PC-9 (cell line): Measurements from ENCODE around the gene LRRC14B. TPM values are rescaled to one million over a fixed set of nuclear protein-coding genes. Genes with fewer than 3 reads are reported as not detected.

ENCODE experiments used
- BruUV-seq: library from RNA; stranded (reverse); fragments of 400-500 nt; replicated peaks from 2 replicates; lab custom pipeline; 2021; lab: Mats Ljungman, UMichigan
- CTCF ChIA-PET: fragments of 300-600 bp; sonication (Branson Sonifier 250); formaldehyde crosslinking; loops from one replicate; lab custom pipeline; 2022; ENCODE audit warnings: antibody characterized with exemption; lab: Charles Lee
- POLR2A ChIA-PET: fragments of 300-600 bp; sonication (Branson Sonifier 250); formaldehyde crosslinking; loops from one replicate; lab custom pipeline; 2022; ENCODE audit warnings: antibody characterized with exemption; ENCODE audit not compliant: unreplicated experiment; lab: Charles Lee
- DNase-seq, 2 experiments: peaks; one replicate each; pipeline versions ENCODE4 v3.0.0 to v3.0.0-alpha.2; 2015 to 2022; ENCODE audit warnings: mixed read lengths in 1 of 2
- H2AFZ ChIP-seq: fragments of 200-600 bp; sonication (generic); 2 replicates; pipeline ENCODE4 v1.8.1; 2017; ENCODE audit warnings: antibody characterized with exemption
- H3F3A ChIP-seq: fragments of 200-600 bp; sonication (generic); 2 replicates; pipeline ENCODE4 v1.8.1; 2017; ENCODE audit warnings: antibody characterized with exemption, mild to moderate bottlenecking, low read depth; ENCODE audit not compliant: insufficient read depth
- H3K27ac ChIP-seq: fragments of 200-600 bp; sonication (generic); 2 replicates; pipeline ENCODE4 v1.6.1; 2016; ENCODE audit warnings: mixed run types
- H3K27me3 ChIP-seq: fragments of 200-600 bp; sonication (generic); 2 replicates; pipeline ENCODE4 v1.6.1; 2016; ENCODE audit warnings: low read depth, mixed run types; ENCODE audit not compliant: insufficient read depth
- H3K36me3 ChIP-seq: fragments of 200-600 bp; sonication (generic); 2 replicates; pipeline ENCODE4 v1.6.1; 2016; ENCODE audit warnings: low read depth, mixed run types
- H3K4me1 ChIP-seq: fragments of 200-600 bp; sonication (generic); replicated peaks from 2 replicates; pipeline ENCODE4 v1.6.1; 2016; ENCODE audit warnings: mixed run types; ENCODE audit not compliant: insufficient read depth
- H3K4me2 ChIP-seq: fragments of 200-600 bp; sonication (generic); 2 replicates; pipeline ENCODE4 v1.6.1; 2017; ENCODE audit warnings: mixed run types
- H3K4me3 ChIP-seq: fragments of 200-600 bp; sonication (generic); 2 replicates; pipeline ENCODE4 v1.6.1; 2016; ENCODE audit warnings: mixed run types
- H3K79me2 ChIP-seq: fragments of 200-600 bp; sonication (generic); 2 replicates; pipeline ENCODE4 v1.6.1; 2017; ENCODE audit warnings: low read depth, mixed run types
- H3K9me2 ChIP-seq: fragments of 200-600 bp; sonication (generic); 2 replicates; pipeline ENCODE4 v1.8.1; 2017; ENCODE audit warnings: mild to moderate bottlenecking; ENCODE audit not compliant: insufficient read depth
- H3K9me3 ChIP-seq: fragments of 200-600 bp; sonication (generic); 2 replicates; pipeline ENCODE4 v1.8.1; 2016; ENCODE audit warnings: low read depth; ENCODE audit not compliant: insufficient read depth
- H4K20me1 ChIP-seq: fragments of 200-600 bp; sonication (generic); 2 replicates; pipeline ENCODE4 v1.8.1; 2017; ENCODE audit not compliant: insufficient read depth
- EZH2 ChIP-seq: fragments of 200-600 bp; sonication (generic); IDR thresholded peaks from 2 replicates; pipeline ENCODE4 v1.8.0; 2017; ENCODE audit warnings: antibody characterized with exemption, low read depth
- intact Hi-C: fragments of 100-400 bp; cut with micrococcal nuclease; formaldehyde crosslinking; loops from one replicate; pipeline ENCODE4 v1.10.0; 2022; ENCODE audit not compliant: unreplicated experiment
- total RNA-seq: library from RNA; stranded (reverse); gene quantifications from 2 replicates; pipeline ENCODE4 v1.2.3, GENCODE V29; 2021
- TF ChIP-seq, protein P1 (sequence below): fragments of 200-600 bp; sonication (generic); conservative IDR thresholded peaks from 2 replicates; pipeline ENCODE4 v1.6.1; 2017; ENCODE audit warnings: mixed run types, antibody characterized with exemption, mild to moderate bottlenecking, moderate library complexity

LRRC14B gene
- total RNA-seq, 1 experiment from 2014 or later: not detected

DNA sequence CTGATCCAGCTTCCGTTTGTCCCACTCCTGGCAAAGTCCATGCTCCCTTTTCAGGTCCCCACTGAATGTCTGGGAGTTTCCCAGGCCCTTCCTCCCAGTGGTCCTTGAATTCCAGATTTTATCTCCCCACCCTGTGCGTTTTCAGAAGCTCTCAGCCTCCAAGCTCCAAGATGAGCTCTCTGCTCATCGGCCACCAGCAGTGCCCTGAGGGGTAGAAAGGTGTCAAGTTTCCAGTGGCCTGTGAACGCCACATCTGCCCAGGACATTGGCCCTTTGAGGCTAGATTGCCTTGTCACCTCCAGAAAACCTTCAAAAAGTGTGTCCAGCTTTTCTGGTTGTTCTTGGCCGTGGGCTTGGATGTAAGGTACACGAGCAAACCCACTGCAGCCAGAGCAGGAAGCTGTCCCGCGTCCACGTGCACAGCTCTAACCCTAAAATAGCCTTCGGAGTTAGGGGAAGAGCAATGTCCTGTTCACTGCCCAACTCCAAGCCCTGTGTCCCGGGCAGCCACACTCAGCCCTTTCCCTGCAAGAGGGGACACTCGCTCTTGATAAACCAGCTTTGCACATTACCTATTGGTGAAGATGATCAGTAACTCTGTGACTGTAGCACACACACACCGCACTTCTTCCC, 10.9 kb upstream of the LRRC14B start:
- Histone ChIP-seq H3K27ac (no peak overlapping the region), H4K20me1 (0 out of 2 replicates have a peak, but pooled peaks cover 8% of the 10 kb centered on the region), H3K27me3 (peaks cover 97% of the 10 kb centered on the region), H3K4me3 (no peak overlapping the region), H3K9me2 (no peaks in the 10 kb centered on the region), H3K79me2 (no peaks in the 10 kb centered on the region), H3F3A (no peaks in the 10 kb centered on the region), H3K4me1 (no peaks in the 10 kb centered on the region), H3K36me3 (no peaks in the 10 kb centered on the region), H3K4me2 (no peak overlapping the region), H3K9me3 (no peaks in the 10 kb centered on the region), H2AFZ (no peak overlapping the region)
- BruUV-seq: no TSS peak
- TF ChIP-seq EZH2: no peak
- TF ChIP-seq, protein P1, sequence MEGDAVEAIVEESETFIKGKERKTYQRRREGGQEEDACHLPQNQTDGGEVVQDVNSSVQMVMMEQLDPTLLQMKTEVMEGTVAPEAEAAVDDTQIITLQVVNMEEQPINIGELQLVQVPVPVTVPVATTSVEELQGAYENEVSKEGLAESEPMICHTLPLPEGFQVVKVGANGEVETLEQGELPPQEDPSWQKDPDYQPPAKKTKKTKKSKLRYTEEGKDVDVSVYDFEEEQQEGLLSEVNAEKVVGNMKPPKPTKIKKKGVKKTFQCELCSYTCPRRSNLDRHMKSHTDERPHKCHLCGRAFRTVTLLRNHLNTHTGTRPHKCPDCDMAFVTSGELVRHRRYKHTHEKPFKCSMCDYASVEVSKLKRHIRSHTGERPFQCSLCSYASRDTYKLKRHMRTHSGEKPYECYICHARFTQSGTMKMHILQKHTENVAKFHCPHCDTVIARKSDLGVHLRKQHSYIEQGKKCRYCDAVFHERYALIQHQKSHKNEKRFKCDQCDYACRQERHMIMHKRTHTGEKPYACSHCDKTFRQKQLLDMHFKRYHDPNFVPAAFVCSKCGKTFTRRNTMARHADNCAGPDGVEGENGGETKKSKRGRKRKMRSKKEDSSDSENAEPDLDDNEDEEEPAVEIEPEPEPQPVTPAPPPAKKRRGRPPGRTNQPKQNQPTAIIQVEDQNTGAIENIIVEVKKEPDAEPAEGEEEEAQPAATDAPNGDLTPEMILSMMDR: no peak
- ChIA-PET POLR2A (no interaction called here), CTCF (interaction anchor here (0.7 to 0.9 kb wide), 2 partner anchors 8 to 12 kb away, joined by 3 to 6 read pairs; no protein-coding TSS in a partner anchor)
- peak in 1 of 2 experiments; percentile 38 for DNase-seq
- intact Hi-C loops: no loop called here

DNA sequence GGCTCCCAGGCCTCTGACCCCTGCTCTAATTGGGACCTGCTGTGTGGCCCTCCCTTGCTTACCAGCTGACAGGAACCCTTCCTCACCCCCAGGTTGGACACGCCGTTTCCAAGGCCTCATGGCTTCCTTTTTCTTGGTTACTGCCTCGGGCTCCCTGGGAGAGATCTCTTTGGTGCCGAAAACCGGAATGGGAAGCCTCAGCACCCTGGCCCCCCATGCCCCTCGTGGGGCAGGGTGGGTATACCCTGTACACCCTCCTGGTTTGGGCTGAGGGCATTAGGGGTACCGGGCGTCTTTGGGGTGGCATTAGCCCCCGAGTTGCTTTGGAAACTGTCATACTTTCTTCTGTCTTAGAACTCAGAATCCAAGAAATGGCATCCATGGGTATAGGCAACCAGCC, 10.1 kb upstream of the LRRC14B start:
- Histone ChIP-seq H3K9me3 (no peaks in the 10 kb centered on the region), H2AFZ (no peak overlapping the region), H3K4me1 (no peaks in the 10 kb centered on the region), H4K20me1 (0 out of 2 replicates have a peak, but pooled peaks cover 7% of the 10 kb centered on the region), H3K36me3 (no peaks in the 10 kb centered on the region), H3K9me2 (no peaks in the 10 kb centered on the region), H3F3A (no peaks in the 10 kb centered on the region), H3K27ac (no peak overlapping the region), H3K4me2 (no peak overlapping the region), H3K4me3 (no peak overlapping the region), H3K79me2 (no peaks in the 10 kb centered on the region), H3K27me3 (peaks cover 100% of the 10 kb centered on the region)
- CTCF ChIA-PET: no interaction called here
- DNase-seq: no peak
- TF ChIP-seq, protein P1: no peak
- no peak for TF ChIP-seq EZH2
- BruUV-seq: no TSS peak
- intact Hi-C loops: no loop called here
- POLR2A ChIA-PET: no interaction called here

DNA sequence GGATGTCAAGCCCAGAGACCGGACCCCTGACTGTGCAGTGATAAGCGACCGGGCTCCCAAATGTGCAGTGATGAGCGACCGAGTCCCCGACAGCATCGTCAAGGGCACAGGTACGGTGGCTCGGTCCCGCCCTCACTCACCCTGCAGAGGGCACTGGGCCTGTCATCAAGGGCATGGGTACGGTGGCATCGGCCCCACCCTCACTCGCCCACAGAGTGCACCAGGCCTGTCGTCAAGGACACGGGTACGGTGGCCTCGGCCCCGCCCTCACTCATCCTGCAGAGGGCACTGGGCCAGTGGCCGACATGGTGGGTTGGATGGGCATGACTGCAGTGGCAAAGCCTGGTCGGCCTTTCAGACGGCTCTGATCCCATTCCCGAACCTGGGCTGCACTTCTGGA, 9.7 kb upstream of the LRRC14B start:
- no peak overlapping the region for H3K4me2 ChIP-seq
- no peaks in the 10 kb centered on the region for H3K9me2 ChIP-seq
- TF ChIP-seq, protein P1: no peak
- no peak for TF ChIP-seq EZH2
- ChIA-PET POLR2A (no interaction called here), CTCF (no interaction called here)
- H3K4me3 ChIP-seq: no peak overlapping the region
- no peaks in the 10 kb centered on the region for H3K79me2 ChIP-seq
- no peaks in the 10 kb centered on the region for H3K9me3 ChIP-seq
- H3K4me1 ChIP-seq: no peaks in the 10 kb centered on the region
- BruUV-seq: no TSS peak
- H3F3A ChIP-seq: no peaks in the 10 kb centered on the region
- 0 out of 2 replicates have a peak, but pooled peaks cover 3% of the 10 kb centered on the region for H4K20me1 ChIP-seq
- H3K27me3 ChIP-seq: peaks cover 100% of the 10 kb centered on the region
- DNase-seq: no peak
- intact Hi-C loops: no loop called here
- H2AFZ ChIP-seq: no peak overlapping the region
- no peak overlapping the region for H3K27ac ChIP-seq
- no peaks in the 10 kb centered on the region for H3K36me3 ChIP-seq
